HepG2 (cell line): ENCODE measurements around the gene IL3. TPM values are rescaled to one million over a fixed set of nuclear protein-coding genes. Genes with fewer than 3 reads are reported as not detected.

Source experiments
- ERF ChIP-seq: IDR thresholded peaks from 2 replicates; pipeline ENCODE4 v1.6.1; 2018; ENCODE audit warnings: missing biosample characterization, missing genetic modification reagents
- GZF1 ChIP-seq: sonication (generic); formaldehyde crosslinking; IDR thresholded peaks from 2 replicates; pipeline ENCODE4 v1.5.1; 2020; ENCODE audit warnings: mild to moderate bottlenecking, missing genetic modification reagents
- RBFOX2 ChIP-seq: fragments of 200-400 bp; formaldehyde crosslinking; IDR thresholded peaks from 2 replicates; pipeline ENCODE4 v1.6.1; 2017; ENCODE audit warnings: low read depth, mild to moderate bottlenecking, low read length
- ZBTB38 ChIP-seq: sonication (generic); formaldehyde crosslinking; IDR thresholded peaks from 2 replicates; pipeline ENCODE4 v1.5.1; 2020; ENCODE audit warnings: mild to moderate bottlenecking, missing genetic modification reagents
- ZNF24 ChIP-seq: fragments of 450-650 bp; IDR thresholded peaks from 2 replicates; pipeline ENCODE4 v1.6.1; 2017; ENCODE audit warnings: antibody characterized with exemption, mild to moderate bottlenecking
- ZNF567 ChIP-seq: sonication (generic); formaldehyde crosslinking; IDR thresholded peaks from 2 replicates; pipeline ENCODE4 v1.8.1; 2023; ENCODE audit warnings: mild to moderate bottlenecking, missing genetic modification reagents, borderline replicate concordance
- polyA plus RNA-seq, 8 experiments: library from polyadenylated mRNA; depleted of rRNA in 3 of 8; stranded (reverse) in 7 of 8; unstranded in 1 of 8; fragments of >200 nt; fragmentation: Illumina TruSeq in 4 of 8; extraction: Trizol in 4 of 8; gene quantifications; 2 replicates each; pipeline versions ENCODE4 v1.2.1 to v1.2.3, GENCODE V29; 2011 to 2016; ENCODE audit warnings: low read depth in 4 of 8, missing spikeins in 1 of 8, mixed read lengths in 1 of 8; ENCODE audit not compliant: insufficient read depth in 1 of 8
- total RNA-seq, 5 experiments: library from RNA; depleted of rRNA; stranded (reverse); fragments of >200 nt; fragmentation: Illumina TruSeq; extraction: Trizol; gene quantifications; 2 replicates each; pipeline ENCODE4 v1.2.3, GENCODE V29; 2016; ENCODE audit warnings: low read depth in 1 of 5
- TF ChIP-seq, protein P1 (sequence below): sonication (generic); formaldehyde crosslinking; IDR thresholded peaks from 2 replicates; pipeline ENCODE4 v1.9.0; 2021; ENCODE audit warnings: mild to moderate bottlenecking, missing genetic modification reagents

The IL3 gene
- total and polyA plus RNA-seq, 2 of the 13 experiments (the other 11 are each of a cell fraction or from before 2014, with no cell fraction given) = not detected

DNA sequence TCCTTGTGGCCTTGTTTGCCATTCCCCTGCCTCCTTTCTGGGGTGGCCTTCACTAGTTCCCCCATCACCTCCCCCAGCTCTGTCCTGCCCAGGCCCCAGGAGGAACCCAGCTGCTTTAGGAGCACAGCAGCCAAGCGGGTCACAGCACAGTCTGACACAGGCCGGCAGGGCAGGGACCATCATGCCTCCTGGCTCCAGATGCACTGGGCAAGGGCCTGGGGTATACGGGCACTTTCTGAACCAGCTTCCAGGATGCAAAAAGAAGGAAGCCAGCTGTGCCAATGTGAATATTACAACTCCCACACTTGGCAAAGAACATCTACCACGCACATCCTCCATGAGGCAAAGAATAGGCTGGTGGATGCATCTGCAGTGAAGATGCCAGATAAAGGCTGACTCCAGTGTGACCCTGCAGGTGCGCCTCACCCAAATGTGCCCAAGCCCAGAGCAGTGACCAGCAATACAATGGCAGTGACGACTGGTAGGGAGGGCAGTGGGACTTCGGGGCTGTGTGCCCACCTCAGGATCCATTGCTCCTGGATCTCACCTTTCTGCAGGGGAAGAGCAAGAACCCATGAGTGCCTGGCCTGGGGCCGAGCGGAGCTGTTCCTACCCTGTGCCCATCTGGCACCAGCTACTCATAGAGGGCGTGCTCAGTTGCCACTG is 6.3 kb upstream of the IL3 start (continued):
- no peak for TF ChIP-seq RBFOX2
- TF ChIP-seq, protein P1, sequence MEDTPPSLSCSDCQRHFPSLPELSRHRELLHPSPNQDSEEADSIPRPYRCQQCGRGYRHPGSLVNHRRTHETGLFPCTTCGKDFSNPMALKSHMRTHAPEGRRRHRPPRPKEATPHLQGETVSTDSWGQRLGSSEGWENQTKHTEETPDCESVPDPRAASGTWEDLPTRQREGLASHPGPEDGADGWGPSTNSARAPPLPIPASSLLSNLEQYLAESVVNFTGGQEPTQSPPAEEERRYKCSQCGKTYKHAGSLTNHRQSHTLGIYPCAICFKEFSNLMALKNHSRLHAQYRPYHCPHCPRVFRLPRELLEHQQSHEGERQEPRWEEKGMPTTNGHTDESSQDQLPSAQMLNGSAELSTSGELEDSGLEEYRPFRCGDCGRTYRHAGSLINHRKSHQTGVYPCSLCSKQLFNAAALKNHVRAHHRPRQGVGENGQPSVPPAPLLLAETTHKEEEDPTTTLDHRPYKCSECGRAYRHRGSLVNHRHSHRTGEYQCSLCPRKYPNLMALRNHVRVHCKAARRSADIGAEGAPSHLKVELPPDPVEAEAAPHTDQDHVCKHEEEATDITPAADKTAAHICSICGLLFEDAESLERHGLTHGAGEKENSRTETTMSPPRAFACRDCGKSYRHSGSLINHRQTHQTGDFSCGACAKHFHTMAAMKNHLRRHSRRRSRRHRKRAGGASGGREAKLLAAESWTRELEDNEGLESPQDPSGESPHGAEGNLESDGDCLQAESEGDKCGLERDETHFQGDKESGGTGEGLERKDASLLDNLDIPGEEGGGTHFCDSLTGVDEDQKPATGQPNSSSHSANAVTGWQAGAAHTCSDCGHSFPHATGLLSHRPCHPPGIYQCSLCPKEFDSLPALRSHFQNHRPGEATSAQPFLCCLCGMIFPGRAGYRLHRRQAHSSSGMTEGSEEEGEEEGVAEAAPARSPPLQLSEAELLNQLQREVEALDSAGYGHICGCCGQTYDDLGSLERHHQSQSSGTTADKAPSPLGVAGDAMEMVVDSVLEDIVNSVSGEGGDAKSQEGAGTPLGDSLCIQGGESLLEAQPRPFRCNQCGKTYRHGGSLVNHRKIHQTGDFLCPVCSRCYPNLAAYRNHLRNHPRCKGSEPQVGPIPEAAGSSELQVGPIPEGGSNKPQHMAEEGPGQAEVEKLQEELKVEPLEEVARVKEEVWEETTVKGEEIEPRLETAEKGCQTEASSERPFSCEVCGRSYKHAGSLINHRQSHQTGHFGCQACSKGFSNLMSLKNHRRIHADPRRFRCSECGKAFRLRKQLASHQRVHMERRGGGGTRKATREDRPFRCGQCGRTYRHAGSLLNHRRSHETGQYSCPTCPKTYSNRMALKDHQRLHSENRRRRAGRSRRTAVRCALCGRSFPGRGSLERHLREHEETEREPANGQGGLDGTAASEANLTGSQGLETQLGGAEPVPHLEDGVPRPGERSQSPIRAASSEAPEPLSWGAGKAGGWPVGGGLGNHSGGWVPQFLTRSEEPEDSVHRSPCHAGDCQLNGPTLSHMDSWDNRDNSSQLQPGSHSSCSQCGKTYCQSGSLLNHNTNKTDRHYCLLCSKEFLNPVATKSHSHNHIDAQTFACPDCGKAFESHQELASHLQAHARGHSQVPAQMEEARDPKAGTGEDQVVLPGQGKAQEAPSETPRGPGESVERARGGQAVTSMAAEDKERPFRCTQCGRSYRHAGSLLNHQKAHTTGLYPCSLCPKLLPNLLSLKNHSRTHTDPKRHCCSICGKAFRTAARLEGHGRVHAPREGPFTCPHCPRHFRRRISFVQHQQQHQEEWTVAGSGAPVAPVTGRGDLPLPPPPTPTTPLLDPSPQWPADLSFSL (CRISPR knock-in tag) = no peak
- TF ChIP-seq ERF (CRISPR knock-in tag) = no peak
- TF ChIP-seq ZNF567 = no peak
- TF ChIP-seq ZNF24 = no peak
- no peak for TF ChIP-seq ZBTB38
- TF ChIP-seq GZF1 (CRISPR knock-in tag) = no peak
